Measurements from ENCODE around the gene DDIT4L. TPM values are rescaled to one million over a fixed set of nuclear protein-coding genes. Genes with fewer than 3 reads are reported as not detected.
"Not testable (repeated sequence)": the region's sequence is repeated elsewhere in the genome, so short reads cannot be mapped to it uniquely, and the experiment has no call there.

DDIT4L gene
- total and polyA plus RNA-seq, 3 donors from 2014 or later: 1.5 to 5.5 (median 1.8) TPM

GRCh38 chr4:100208964-100209363 is 18.7 kb upstream of the DDIT4L start:
- no peaks in the 10 kb centered on the region for H3K4me1 ChIP-seq
- H3K4me3 ChIP-seq: no peak overlapping the region
- H3K9me3 ChIP-seq: no peaks in the 10 kb centered on the region
- H3K27me3 ChIP-seq: no peaks in the 10 kb centered on the region
- intact Hi-C loops (cut with DNase I; ENCODE audit: low total_unique reads): no loop called here
- WGBS, 2 donors: 0 to 72% methylated on average over 1 of the region's 1 CpG
- no peak for DNase-seq
- no peak for TF ChIP-seq POLR2A (IDR thresholded peaks at IDR 0.05)
- H3K36me3 ChIP-seq (ENCODE audit: low read depth, missing control alignments): no peaks in the 10 kb centered on the region
- H3K27ac ChIP-seq: no peak overlapping the region

GRCh38 chr4:100208459-100208858 is 18.2 kb upstream of the DDIT4L start:
- DNase-seq: no peak
- intact Hi-C loops (cut with DNase I; ENCODE audit: low total_unique reads): no loop called here

GRCh38 chr4:100206850-100207249 is 16.6 kb upstream of the DDIT4L start:
- intact Hi-C loops (cut with DNase I; ENCODE audit: low total_unique reads): no loop called here
- Histone ChIP-seq H3K36me3 (ENCODE audit: low read depth, missing control alignments) (no peaks in the 10 kb centered on the region), H3K4me3 (no peak overlapping the region), H3K27me3 (no peaks in the 10 kb centered on the region), H3K4me1 (no peaks in the 10 kb centered on the region), H3K9me3 (no peaks in the 10 kb centered on the region), H3K27ac (no peak overlapping the region)
- DNase-seq: no peak
- TF ChIP-seq POLR2A (IDR thresholded peaks at IDR 0.05) (no peak), CTCF (IDR thresholded peaks at IDR 0.05) (no peak)

More at GRCh38 chr4:100208459-100208858, 18.2 kb upstream of the DDIT4L start:
- no peak for TF ChIP-seq CTCF (IDR thresholded peaks at IDR 0.05)
- TF ChIP-seq POLR2A (IDR thresholded peaks at IDR 0.05): no peak
- no peaks in the 10 kb centered on the region for H3K4me1 ChIP-seq
- no peaks in the 10 kb centered on the region for H3K9me3 ChIP-seq
- no peaks in the 10 kb centered on the region for H3K27me3 ChIP-seq
- H3K4me3 ChIP-seq: no peak overlapping the region
- H3K36me3 ChIP-seq (ENCODE audit: low read depth, missing control alignments): no peaks in the 10 kb centered on the region
- H3K27ac ChIP-seq: no peak overlapping the region
- 86 to 89% methylated on average over 3 of the region's 3 CpGs for WGBS, 2 donors

- H3K27ac ChIP-seq: no peak overlapping the region
- H3K36me3 ChIP-seq (ENCODE audit: low read depth, missing control alignments): no peaks in the 10 kb centered on the region
- 91 to 95% methylated on average over 1 of the region's 1 CpG for whole genome bisulfite sequencing, 2 donors
- no peaks in the 10 kb centered on the region for H3K4me1 ChIP-seq
- no peaks in the 10 kb centered on the region for H3K9me3 ChIP-seq
- no peak for DNase-seq
- TF ChIP-seq CTCF (IDR thresholded peaks at IDR 0.05) (no peak), POLR2A (IDR thresholded peaks at IDR 0.05) (no peak)
- no peak overlapping the region for H3K4me3 ChIP-seq
- no peaks in the 10 kb centered on the region for H3K27me3 ChIP-seq
- intact Hi-C loops (cut with DNase I; ENCODE audit: low total_unique reads): no loop called here
Observed at GRCh38 chr4:100198061-100198460, 7.8 kb upstream of the DDIT4L start.

GRCh38 chr4:100196388-100197071 is 6.3 kb upstream of the DDIT4L start:
- DNase-seq; H3K4me1 ChIP-seq; H3K9me3 ChIP-seq; H3K27me3 ChIP-seq; H3K27ac ChIP-seq; intact Hi-C loops (cut with DNase I; ENCODE audit: low total_unique reads); H3K36me3 ChIP-seq (ENCODE audit: low read depth, missing control alignments): not testable (repeated sequence)
- WGBS, 2 donors: 75 to 91% methylated on average over 9 to 33 of the region's 40 CpGs
- peak overlapping the region in 1 of 2 donors; percentile 40 for H3K4me3 ChIP-seq
